DMS114 treated with DMSO at 0.1 percent for 48 hours (cell line): ENCODE measurements around the gene AAMP.

Experiments used
- DNase-seq: peaks from one replicate; lab custom pipeline; 2025; ENCODE audit not compliant: unreplicated experiment; lab: John Stamatoyannopoulos, UW

AAMP gene

GRCh38 chr2:218228366-218229090 lies 41.4 kb downstream of the AAMP start:
- no peak for DNase-seq

GRCh38 chr2:218226903-218227302 lies 43.0 kb downstream of the AAMP start:
- no peak for DNase-seq

- no peak for DNase-seq
These were observed 45.8 kb downstream of the AAMP start for GRCh38 chr2:218224186-218224585.

DNA sequence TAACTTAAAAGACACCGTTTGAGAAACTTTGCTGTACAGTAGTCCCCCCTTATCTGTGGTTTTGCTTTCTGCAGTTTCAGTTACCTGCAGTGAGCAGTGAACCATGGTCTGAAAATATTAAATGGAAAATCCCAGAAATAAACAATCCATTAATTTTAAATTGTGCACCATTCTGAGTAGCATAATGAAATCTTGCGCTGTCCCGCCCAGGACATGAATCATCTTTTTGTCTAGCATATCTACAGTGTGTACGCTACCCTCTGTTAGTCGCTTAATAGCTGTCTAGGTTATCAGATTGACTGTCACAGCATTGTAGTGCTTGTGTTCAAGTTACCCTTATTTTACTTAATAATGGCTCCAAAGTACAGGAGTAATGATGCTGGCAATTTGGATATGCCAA lies 46.9 kb downstream of the AAMP start:
- no peak for DNase-seq

GRCh38 chr2:218221000-218221399 lies 48.9 kb downstream of the AAMP start:
- no peak for DNase-seq

GRCh38 chr2:218219934-218220333 lies 50.0 kb downstream of the AAMP start:
- DNase-seq: no peak

- DNase-seq: peak; percentile 7
These were observed 51.4 kb downstream of the AAMP start for GRCh38 chr2:218218268-218219185.

DNA sequence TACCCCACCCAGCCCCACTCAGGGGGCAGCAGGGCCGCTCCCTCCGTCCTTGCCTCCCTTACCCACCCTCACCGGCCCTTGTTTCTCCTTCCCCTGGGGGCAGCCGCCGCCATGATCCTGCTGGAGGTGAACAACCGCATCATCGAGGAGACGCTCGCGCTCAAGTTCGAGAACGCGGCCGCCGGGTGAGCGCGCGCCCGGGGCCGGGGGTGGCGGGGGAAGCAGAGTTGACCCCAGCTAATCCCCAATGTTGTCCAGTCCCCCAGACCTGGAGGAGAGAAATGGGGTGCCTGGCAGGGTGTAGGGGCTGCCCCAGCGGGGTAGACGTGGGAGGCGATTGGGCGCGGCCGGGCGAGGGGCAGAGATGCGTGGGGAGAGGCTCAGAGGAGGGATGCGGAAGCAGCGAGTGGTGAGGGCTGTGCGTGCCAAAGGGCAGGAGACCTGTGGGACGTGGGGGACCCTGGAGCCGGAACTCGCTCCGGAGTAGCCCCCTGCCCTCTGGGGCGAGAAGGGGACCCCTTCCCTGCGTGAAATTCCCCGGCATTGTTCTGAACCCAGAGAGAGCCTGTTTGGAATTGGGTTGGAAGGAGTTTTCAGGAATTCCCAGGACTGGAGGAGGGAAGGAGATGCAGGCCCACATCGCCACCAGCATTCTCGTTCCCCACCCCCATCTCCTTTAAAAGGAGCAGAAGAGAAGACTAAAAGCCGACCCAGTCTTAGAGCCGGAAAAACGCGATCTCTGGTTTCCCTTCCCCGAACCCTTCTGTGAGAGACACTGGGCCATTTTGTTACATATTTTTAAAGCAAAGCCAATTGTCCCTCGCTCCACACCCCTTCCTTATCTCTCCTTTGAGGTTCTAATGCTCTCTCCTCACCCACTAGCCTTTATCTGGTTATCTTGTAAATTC lies 52.3 kb downstream of the AAMP start:
- DNase-seq: no peak

- peak; percentile 88 for DNase-seq
These were observed 53.1 kb downstream of the AAMP start, which contains the start of gene ARPC2 for GRCh38 chr2:218216674-218217359. ARPC2 (plus strand) TSS chr2:218217189; CDS start chr2:218217471, 282 bp downstream.

DNA sequence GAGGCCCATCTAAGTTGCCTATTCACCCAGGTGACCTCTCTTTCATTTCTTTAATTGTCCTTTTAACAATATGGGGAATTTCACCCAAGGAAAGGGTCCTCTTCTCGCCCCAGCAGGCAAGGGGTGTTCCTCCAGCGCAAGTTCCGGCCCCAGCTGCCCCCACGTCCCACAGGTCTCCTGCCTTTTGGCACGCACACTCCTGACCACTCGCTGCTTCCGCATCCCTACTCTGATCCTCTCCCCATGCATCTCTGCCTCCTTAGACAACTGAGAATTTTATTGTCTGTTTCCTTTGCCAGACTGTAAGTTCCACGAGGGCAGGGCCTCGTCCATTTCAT lies 53.6 kb downstream of the AAMP start:
- DNase-seq: no peak
